Measurements from ENCODE around the gene SHC2.

DNA sequence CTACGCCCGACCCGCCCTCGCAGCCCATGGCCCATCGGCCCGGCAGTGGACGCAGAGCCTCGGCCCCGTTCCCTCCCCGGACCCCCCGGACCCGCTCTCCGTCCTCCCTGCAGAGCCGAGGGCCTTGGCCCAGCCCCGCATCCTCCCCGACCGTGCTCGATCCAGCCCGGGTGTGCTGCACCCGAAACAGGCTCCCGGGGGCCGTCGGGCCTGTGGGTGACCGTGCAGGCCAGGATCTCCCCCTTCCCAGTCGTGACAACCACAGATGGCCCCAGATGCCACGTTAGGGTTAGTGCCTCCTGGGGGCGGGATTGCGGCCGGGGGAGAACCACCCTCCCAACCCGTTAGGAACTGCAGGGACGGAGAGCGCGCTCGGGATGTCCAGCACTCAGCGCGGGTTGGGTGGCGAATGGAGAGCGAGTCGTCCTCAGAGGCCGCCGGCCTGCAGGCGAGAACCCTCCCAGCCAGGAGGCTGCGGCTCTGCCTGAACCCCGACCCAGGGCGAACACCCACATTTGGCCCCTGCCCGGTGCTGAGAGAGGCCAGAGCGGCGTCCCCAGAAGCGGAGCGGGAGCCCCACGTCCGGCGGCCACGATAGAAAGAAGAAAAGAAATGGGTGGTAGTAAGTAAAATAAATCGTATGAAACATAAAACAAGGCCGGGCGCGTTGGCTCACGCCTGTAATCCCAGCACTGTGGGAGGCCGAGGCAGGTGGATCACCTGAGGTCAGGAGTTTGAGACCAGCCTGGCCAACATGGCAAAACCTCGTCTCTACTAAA lies 28.8 kb upstream of the SHC2 start:
- TF ChIP-seq POLR2A (IDR thresholded peaks at IDR 0.05), result no peak
- TF ChIP-seq, protein P1, sequence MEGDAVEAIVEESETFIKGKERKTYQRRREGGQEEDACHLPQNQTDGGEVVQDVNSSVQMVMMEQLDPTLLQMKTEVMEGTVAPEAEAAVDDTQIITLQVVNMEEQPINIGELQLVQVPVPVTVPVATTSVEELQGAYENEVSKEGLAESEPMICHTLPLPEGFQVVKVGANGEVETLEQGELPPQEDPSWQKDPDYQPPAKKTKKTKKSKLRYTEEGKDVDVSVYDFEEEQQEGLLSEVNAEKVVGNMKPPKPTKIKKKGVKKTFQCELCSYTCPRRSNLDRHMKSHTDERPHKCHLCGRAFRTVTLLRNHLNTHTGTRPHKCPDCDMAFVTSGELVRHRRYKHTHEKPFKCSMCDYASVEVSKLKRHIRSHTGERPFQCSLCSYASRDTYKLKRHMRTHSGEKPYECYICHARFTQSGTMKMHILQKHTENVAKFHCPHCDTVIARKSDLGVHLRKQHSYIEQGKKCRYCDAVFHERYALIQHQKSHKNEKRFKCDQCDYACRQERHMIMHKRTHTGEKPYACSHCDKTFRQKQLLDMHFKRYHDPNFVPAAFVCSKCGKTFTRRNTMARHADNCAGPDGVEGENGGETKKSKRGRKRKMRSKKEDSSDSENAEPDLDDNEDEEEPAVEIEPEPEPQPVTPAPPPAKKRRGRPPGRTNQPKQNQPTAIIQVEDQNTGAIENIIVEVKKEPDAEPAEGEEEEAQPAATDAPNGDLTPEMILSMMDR (IDR thresholded peaks at IDR 0.05), result no peak
